ENCODE data around the gene CDH23. TPM values are rescaled to one million over a fixed set of nuclear protein-coding genes. Genes with fewer than 3 reads are reported as not detected.

Gene CDH23
- total RNA-seq, 2 donors from 2014 or later = 3.9 to 74.8 TPM

GRCh38 chr10:71587941-71588573 lies 191.3 kb downstream of the CDH23 start:
- TF ChIP-seq CTCF (IDR thresholded peaks at IDR 0.05) (no peak), POLR2AphosphoS5 (IDR thresholded peaks at IDR 0.05) (no peak), POLR2A (IDR thresholded peaks at IDR 0.05) (no peak)
- 91% methylated on average over 8 of the region's 8 CpGs for WGBS
- no peaks in the 10 kb centered on the region for H3K4me1 ChIP-seq (replicated peaks)
- intact Hi-C loops (cut with DNase I) = no loop called here
- H3K9me3 ChIP-seq = no peaks in the 10 kb centered on the region
- H3K4me3 ChIP-seq = no peak overlapping the region
- H3K36me3 ChIP-seq = no peaks in the 10 kb centered on the region
- no peak for DNase-seq (ENCODE audit: low spot score)
- no peak overlapping the region for H3K27ac ChIP-seq
- no peaks in the 10 kb centered on the region for H3K27me3 ChIP-seq (replicated peaks; ENCODE audit: insufficient read depth)

- Histone ChIP-seq H3K4me1 (replicated peaks) (no peaks in the 10 kb centered on the region), H3K27me3 (replicated peaks; ENCODE audit: insufficient read depth) (no peaks in the 10 kb centered on the region), H3K27ac (no peak overlapping the region), H3K4me3 (no peak overlapping the region), H3K36me3 (no peaks in the 10 kb centered on the region), H3K9me3 (no peaks in the 10 kb centered on the region)
- DNase-seq (ENCODE audit: low spot score) = no peak
- 93% methylated on average over 4 of the region's 4 CpGs for WGBS
- intact Hi-C loops (cut with DNase I) = no loop called here
- TF ChIP-seq POLR2A (IDR thresholded peaks at IDR 0.05) (no peak), POLR2AphosphoS5 (IDR thresholded peaks at IDR 0.05) (no peak), CTCF (IDR thresholded peaks at IDR 0.05) (no peak)
These were observed 192.0 kb downstream of the CDH23 start for GRCh38 chr10:71588685-71589084.

- peak overlapping the region in 1 of 2 donors; percentile 21 for H3K27ac ChIP-seq
- H3K36me3 ChIP-seq = no peaks in the 10 kb centered on the region
- H3K4me3 ChIP-seq = no peak overlapping the region
- intact Hi-C loops (cut with DNase I) = no loop called here
- no peaks in the 10 kb centered on the region for H3K9me3 ChIP-seq
- peak; percentile 64 for DNase-seq (ENCODE audit: low spot score)
- WGBS = 45% methylated on average over 14 of the region's 14 CpGs
- no peaks in the 10 kb centered on the region for H3K4me1 ChIP-seq (replicated peaks)
- TF ChIP-seq POLR2AphosphoS5 (IDR thresholded peaks at IDR 0.05) (peak; percentile 82), CTCF (IDR thresholded peaks at IDR 0.05) (no peak)
- no peaks in the 10 kb centered on the region for H3K27me3 ChIP-seq (replicated peaks; ENCODE audit: insufficient read depth)
These were observed 193.2 kb downstream of the CDH23 start for GRCh38 chr10:71589617-71590551.

GRCh38 chr10:71590781-71591350 lies 194.1 kb downstream of the CDH23 start:
- Histone ChIP-seq H3K27me3 (replicated peaks; ENCODE audit: insufficient read depth) (no peaks in the 10 kb centered on the region), H3K27ac (no peak overlapping the region), H3K9me3 (no peaks in the 10 kb centered on the region), H3K4me3 (no peak overlapping the region), H3K36me3 (no peaks in the 10 kb centered on the region), H3K4me1 (replicated peaks) (no peaks in the 10 kb centered on the region)
- intact Hi-C loops (cut with DNase I) = no loop called here
- no peak for TF ChIP-seq CTCF (IDR thresholded peaks at IDR 0.05)
- TF ChIP-seq POLR2A (IDR thresholded peaks at IDR 0.05) = no peak
- no peak for TF ChIP-seq POLR2AphosphoS5 (IDR thresholded peaks at IDR 0.05)
- DNase-seq (ENCODE audit: low spot score) = no peak
- 85% methylated on average over 10 of the region's 10 CpGs for WGBS
